Hematopoietic multipotent progenitor cell treated with erythropoietin and hydrocortisone succinate and interleukin-3 and kit ligand, for 15 days (in vitro differentiated cells): ENCODE data around the gene OTC.

Experiments used
- DNase-seq: peaks from one replicate; pipeline ENCODE4 v3.0.0-alpha.2; 2015; ENCODE audit warnings: low spot score

OTC gene

DNA sequence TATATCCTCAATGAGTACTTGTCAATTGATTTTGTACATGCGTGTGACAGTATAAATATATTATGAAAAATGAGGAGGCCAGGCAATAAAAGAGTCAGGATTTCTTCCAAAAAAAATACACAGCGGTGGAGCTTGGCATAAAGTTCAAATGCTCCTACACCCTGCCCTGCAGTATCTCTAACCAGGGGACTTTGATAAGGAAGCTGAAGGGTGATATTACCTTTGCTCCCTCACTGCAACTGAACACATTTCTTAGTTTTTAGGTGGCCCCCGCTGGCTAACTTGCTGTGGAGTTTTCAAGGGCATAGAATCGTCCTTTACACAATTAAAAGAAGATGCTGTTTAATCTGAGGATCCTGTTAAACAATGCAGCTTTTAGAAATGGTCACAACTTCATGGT is at the start of gene OTC:
Gene OTC, plus strand, starts transcription at position 243 of the 400 bp plus-strand sequence. Its CDS starts 93 bp downstream, at position 336.
- DNase-seq = no peak

GRCh38 chrX:38304010-38304409 is 48.4 kb upstream of the OTC start:
- DNase-seq = no peak

GRCh38 chrX:38305971-38306370 is 46.4 kb upstream of the OTC start:
- DNase-seq = no peak

DNA sequence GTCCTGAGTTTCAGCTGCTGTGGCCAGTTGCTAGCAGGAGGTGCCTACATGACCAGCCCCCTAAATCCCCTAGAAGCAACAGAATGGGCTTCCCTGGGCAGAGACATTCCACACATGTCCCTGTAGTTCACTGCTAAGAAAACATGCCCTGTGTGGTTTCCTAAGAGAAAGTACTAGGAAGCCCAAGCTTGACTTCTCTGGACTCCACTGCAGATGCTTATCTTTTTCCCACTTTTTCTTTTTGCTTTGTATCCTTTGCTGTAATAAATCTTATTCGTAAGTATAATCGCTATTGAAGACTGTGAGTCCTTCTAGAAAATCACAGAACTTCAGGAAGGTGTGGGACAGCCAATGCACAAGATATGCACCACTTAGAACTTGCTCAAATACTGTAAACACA is 40.7 kb upstream of the OTC start:
- no peak for DNase-seq

DNA sequence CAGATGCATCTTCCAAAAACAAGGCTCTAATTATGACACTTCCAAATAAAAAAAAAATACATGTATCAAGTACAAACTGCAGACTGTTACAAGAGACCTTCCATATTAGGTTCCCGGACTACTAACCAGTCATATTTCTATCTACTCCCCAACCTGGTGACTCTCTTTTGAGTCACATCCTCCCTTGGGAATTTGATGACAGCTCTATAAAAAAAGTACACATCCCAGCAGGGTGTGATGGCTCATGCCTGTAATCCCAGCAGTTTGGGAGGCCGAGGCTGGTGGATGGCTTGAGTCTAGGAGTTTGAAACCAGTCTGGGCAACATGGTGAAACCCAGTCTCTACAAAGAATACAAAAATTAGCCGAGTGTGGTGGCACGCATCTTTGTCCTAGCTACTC is 40.0 kb upstream of the OTC start:
- DNase-seq = no peak

GRCh38 chrX:38313190-38313589 is 39.2 kb upstream of the OTC start:
- DNase-seq = no peak

DNA sequence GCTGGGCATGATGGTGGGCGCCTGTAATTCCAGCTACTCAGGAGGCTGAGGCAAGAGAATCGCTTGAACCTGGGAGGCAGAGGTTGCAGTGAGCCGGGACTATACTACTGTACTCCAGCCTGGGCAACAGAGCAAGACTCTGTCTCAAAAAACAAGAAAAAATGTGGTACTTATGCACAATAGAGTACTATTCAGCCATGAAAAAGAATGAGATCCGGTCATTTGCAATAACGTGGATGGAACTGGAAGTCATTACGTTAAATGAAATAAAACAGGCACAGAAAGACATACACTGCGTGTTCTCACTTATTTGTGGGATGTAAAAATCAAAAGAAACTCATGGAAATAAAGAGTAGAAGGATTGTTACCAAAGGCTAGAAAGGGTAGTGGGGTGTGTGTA is 37.2 kb upstream of the OTC start:
- DNase-seq = no peak

DNA sequence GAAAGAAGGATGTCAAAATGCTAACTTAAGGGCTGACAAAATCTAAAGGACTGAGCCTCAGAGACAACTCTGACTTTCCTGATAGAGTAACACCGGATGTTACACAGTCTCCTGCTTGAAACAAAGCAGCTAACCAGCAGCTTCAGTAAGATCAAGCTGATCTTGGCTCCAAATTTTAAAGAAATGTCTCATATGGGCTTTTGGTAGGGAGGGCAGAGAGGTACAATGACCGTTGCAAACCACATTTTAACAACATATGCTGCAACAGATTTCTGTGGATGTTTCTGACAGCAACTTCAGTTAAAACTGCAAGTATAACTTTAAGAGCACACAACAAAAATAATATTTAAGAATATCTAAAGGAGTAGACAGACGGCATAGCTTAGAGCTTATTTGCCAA is 34.2 kb upstream of the OTC start:
- DNase-seq = no peak

DNA sequence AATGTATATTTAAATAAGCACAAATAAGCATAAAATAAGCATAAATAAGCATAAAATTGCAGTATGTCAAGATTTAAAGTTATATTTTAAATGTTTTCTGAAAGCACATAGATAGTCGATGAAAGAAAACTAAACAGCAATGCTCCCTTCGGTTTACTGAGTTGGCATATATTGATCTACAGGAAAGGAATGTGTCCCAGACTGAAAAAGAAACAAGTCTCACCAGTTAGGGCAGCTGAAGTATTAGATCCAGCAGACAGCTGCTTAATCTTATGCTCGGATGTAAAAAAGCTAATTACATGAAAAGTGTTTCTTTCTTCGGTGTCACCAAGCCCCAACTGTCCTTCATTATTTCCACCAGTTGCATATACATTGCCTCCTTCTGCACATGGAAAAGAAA is 33.8 kb upstream of the OTC start:
- DNase-seq = no peak

- no peak for DNase-seq
Measured at GRCh38 chrX:38320819-38321218, 31.6 kb upstream of the OTC start.

- no peak for DNase-seq
Measured at GRCh38 chrX:38326086-38326485, 26.3 kb upstream of the OTC start.

DNA sequence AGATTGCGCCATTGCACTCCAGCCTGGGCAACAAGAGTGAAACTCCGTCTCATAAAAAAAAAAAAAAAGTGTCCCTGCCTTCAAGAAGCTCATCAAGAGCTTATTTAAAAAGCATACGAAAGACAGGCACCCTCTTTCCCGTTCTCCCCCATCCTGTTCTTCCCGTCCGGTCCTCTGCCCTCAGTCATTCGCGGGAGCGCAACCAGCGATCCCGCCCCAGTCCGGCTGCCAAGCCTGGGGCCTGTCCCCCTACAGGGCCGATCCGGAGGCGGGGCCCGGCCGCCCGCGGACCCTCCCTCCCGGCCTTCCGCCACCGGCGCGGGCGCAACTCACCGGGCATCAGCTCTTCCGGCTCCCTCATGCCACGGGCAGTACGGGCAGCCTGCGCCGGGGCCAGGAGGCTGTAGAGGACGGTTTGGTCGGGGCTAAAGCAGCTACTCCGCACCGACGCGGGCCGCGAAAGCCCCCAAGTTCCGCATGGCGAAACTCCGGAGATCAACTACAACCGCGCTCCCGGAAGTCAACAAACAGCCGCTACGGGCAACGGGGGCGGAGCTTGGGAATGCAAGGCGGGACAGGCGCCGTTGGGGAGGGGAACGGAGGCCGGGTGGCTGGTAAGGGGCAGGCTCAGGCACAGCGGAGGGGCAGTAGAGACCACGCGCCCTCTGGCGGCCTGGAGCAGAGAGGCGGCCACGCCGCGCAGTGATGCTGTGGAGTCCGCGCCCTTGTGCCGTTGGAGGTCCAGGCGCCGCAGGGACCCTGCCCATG is 25.2 kb upstream of the OTC start, which contains the start of gene RPGR:
Gene RPGR, minus strand, starts transcription at position 503 of the 768 bp plus-strand sequence. Its CDS starts 142 bp downstream, at position 361.
- DNase-seq = peak; percentile 85

GRCh38 chrX:38327775-38328081 is 24.7 kb upstream of the OTC start:
- DNase-seq = no peak

DNA sequence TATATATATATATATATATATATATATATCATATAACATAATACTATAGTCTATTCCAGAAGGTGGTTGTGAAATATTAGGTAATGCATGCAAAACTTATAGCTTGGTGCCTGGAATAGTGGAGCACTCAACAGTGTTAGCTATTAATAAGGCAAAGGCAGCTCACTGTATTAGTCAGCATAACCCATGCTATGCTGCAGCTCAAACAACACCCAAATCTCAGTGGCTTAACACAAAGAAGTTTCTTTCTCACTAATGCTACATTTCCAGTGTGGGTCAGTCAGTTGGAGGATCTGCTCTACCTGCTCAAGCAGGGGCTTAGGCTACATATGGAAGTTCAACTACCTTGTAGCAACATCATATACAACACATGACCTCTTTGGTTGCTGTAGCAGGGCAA is 19.9 kb upstream of the OTC start:
- DNase-seq = no peak

GRCh38 chrX:38335382-38335781 is 17.0 kb upstream of the OTC start:
- DNase-seq = no peak

- no peak for DNase-seq
Measured at GRCh38 chrX:38336538-38337240, 15.7 kb upstream of the OTC start.

- no peak for DNase-seq
Measured at GRCh38 chrX:38341442-38341841, 11.0 kb upstream of the OTC start.

GRCh38 chrX:38342853-38343778 is 9.3 kb upstream of the OTC start:
- DNase-seq = no peak

DNA sequence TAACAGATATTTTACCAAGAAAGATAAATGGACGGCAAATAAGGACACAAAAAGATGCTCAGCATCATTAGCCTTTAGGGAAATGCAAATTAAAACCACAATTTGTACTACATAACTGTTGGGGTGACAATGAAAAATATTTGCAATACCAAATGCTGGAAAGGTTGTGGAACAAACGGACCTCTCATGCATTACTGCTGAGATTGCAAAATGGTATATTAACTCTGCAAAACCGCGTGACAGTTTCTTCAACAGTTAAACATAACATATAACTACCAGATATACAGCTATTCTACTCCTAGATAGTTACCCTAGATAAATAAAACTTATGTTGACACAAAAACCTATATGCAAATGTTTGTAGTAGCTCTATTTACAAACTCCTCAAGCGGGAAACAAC is 6.3 kb upstream of the OTC start:
- DNase-seq = no peak

DNA sequence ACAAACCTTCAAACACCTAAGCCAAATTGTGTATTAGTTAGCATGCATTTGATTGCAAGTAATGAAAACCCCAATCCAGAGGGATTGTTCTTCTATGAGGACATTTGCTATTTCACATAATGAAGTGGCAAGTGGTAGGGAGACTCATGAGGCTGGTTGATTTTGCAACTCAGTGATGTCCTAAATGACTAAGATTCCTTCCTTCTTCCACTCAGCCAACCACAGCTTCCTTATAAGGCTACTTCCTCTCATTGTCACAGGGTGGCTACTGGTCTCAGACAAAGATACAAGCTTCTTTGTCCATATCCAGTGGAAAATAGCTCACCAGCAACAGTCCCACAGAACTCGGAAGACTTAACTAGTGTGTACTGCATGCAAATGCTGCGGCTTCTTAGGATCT is 5.3 kb upstream of the OTC start:
- DNase-seq = no peak

- no peak for DNase-seq
Measured at GRCh38 chrX:38351346-38351745, 1.1 kb upstream of the OTC start.

- no peak for DNase-seq
Measured at GRCh38 chrX:38356401-38356800, 4.0 kb downstream of the OTC start.
